HG02970 (cell line): ENCODE measurements around the gene PRRG1.
"Not testable (repeated sequence)": the region's sequence is repeated elsewhere in the genome, so short reads cannot be mapped to it uniquely, and the experiment has no call there.

Experiments
- ATAC-seq: cut with Tn5 transposase; IDR thresholded peaks from one replicate; pipeline ENCODE4 v1.9.1; 2021; ENCODE audit warnings: mild to moderate bottlenecking, moderate library complexity, moderate number of reproducible peaks; ENCODE audit not compliant: unreplicated experiment, low FRiP score

The PRRG1 gene

GRCh38 chrX:37462346-37462745, 113.2 kb downstream of the PRRG1 start:
- no peak for ATAC-seq

- ATAC-seq: no peak
Measured at GRCh38 chrX:37468124-37468739, 119.1 kb downstream of the PRRG1 start.

GRCh38 chrX:37470711-37471110, 121.5 kb downstream of the PRRG1 start:
- no peak for ATAC-seq

- no peak for ATAC-seq
Measured at GRCh38 chrX:37472836-37473235, 123.7 kb downstream of the PRRG1 start.

- ATAC-seq: no peak
Measured at GRCh38 chrX:37474478-37474877, 125.3 kb downstream of the PRRG1 start.

- ATAC-seq: no peak
Measured at GRCh38 chrX:37476571-37477170, 127.5 kb downstream of the PRRG1 start.

- not testable (repeated sequence) for ATAC-seq
Measured at GRCh38 chrX:37484335-37484734, 135.2 kb downstream of the PRRG1 start.

- no peak for ATAC-seq
Measured at GRCh38 chrX:37485429-37485828, 136.3 kb downstream of the PRRG1 start.

GRCh38 chrX:37487271-37487670, 138.1 kb downstream of the PRRG1 start:
- no peak for ATAC-seq

GRCh38 chrX:37488323-37488722, 139.2 kb downstream of the PRRG1 start:
- ATAC-seq: no peak

- ATAC-seq: no peak
Measured at GRCh38 chrX:37491686-37492085, 142.5 kb downstream of the PRRG1 start.

GRCh38 chrX:37495760-37496159, 146.6 kb downstream of the PRRG1 start:
- not testable (repeated sequence) for ATAC-seq

GRCh38 chrX:37497126-37497525, 148.0 kb downstream of the PRRG1 start:
- not testable (repeated sequence) for ATAC-seq

GRCh38 chrX:37498323-37498722, 149.2 kb downstream of the PRRG1 start:
- not testable (repeated sequence) for ATAC-seq

GRCh38 chrX:37499649-37500048, 150.5 kb downstream of the PRRG1 start:
- not testable (repeated sequence) for ATAC-seq

GRCh38 chrX:37504991-37505390, 155.8 kb downstream of the PRRG1 start:
- no peak for ATAC-seq
